Islet precursor cell (in vitro differentiated cells): ENCODE data around the gene TSHZ2.

Source experiments
- DNase-seq: peaks from one replicate; pipeline ENCODE4 v3.0.0-alpha.2; 2018

Gene TSHZ2

GRCh38 chr20:52972190-52972937, at the start of gene TSHZ2:
Gene TSHZ2, plus strand, starts transcription at chr20:52972358. Its CDS starts 936 bp downstream, at chr20:52973294.
- DNase-seq = peak; percentile 71

GRCh38 chr20:52922436-52922835, 49.7 kb upstream of the TSHZ2 start:
- no peak for DNase-seq

- peak; percentile 68 for DNase-seq
Observed at GRCh38 chr20:52923123-52923937, 48.8 kb upstream of the TSHZ2 start.

GRCh38 chr20:52924411-52925271, 47.5 kb upstream of the TSHZ2 start:
- no peak for DNase-seq

GRCh38 chr20:52926505-52926904, 45.7 kb upstream of the TSHZ2 start:
- DNase-seq = no peak

- DNase-seq = no peak
Observed at GRCh38 chr20:52933867-52934266, 38.3 kb upstream of the TSHZ2 start.

GRCh38 chr20:52936351-52937340, 35.5 kb upstream of the TSHZ2 start:
- DNase-seq = no peak

GRCh38 chr20:52937591-52938100, 34.5 kb upstream of the TSHZ2 start:
- no peak for DNase-seq

- DNase-seq = no peak
Observed at GRCh38 chr20:52939141-52939540, 33.0 kb upstream of the TSHZ2 start.

GRCh38 chr20:52941808-52942207, 30.4 kb upstream of the TSHZ2 start:
- DNase-seq = no peak

- no peak for DNase-seq
Observed at GRCh38 chr20:52943185-52943841, 28.8 kb upstream of the TSHZ2 start.

GRCh38 chr20:52945268-52945667, 26.9 kb upstream of the TSHZ2 start:
- no peak for DNase-seq

GRCh38 chr20:52945862-52946522, 26.2 kb upstream of the TSHZ2 start:
- DNase-seq = no peak

GRCh38 chr20:52948491-52948890, 23.7 kb upstream of the TSHZ2 start:
- no peak for DNase-seq

- no peak for DNase-seq
Observed at GRCh38 chr20:52953020-52953419, 19.1 kb upstream of the TSHZ2 start.

GRCh38 chr20:52954849-52955248, 17.3 kb upstream of the TSHZ2 start:
- no peak for DNase-seq

GRCh38 chr20:52958211-52958610, 13.9 kb upstream of the TSHZ2 start:
- peak; percentile 61 for DNase-seq

- DNase-seq = peak; percentile 63
Observed at GRCh38 chr20:52959125-52959524, 13.0 kb upstream of the TSHZ2 start.

GRCh38 chr20:52962183-52962582, 10.0 kb upstream of the TSHZ2 start:
- DNase-seq = no peak

- no peak for DNase-seq
Observed at GRCh38 chr20:52963131-52963530, 9.0 kb upstream of the TSHZ2 start.

- DNase-seq = no peak
Observed at GRCh38 chr20:52964131-52964530, 8.0 kb upstream of the TSHZ2 start.
